Left lung (tissue), 10 donors: ENCODE results near the gene SLC12A8. TPM values are rescaled to one million over a fixed set of nuclear protein-coding genes. Genes with fewer than 3 reads are reported as not detected.

Experiments
- ATAC-seq: fragments of 200-7000 bp; cut with Tn5 transposase; one replicate; pipeline ENCODE4 v1.9.1; 2020; ENCODE audit warnings: moderate library complexity
- DNase-seq, 4 donors: peaks; one replicate each; pipeline ENCODE4 v3.0.0-alpha.2; 2013 to 2020
- H3K27ac ChIP-seq, 2 donors: fragments of 200-600 bp; sonication (generic) in 1 of 2; one replicate each; pipeline versions ENCODE4 v1.5.0 to v1.8.0; 2020 to 2021
- H3K27me3 ChIP-seq, 2 donors: fragments of 200-600 bp; sonication (generic) in 1 of 2; one replicate each; pipeline versions ENCODE4 v1.5.0 to v1.8.0; 2020 to 2021
- H3K36me3 ChIP-seq, 2 donors: fragments of 200-600 bp; sonication (generic) in 1 of 2; one replicate each; pipeline versions ENCODE4 v1.5.0 to v1.8.0; 2020 to 2021
- H3K4me1 ChIP-seq, 2 donors: fragments of 200-600 bp; one replicate each; pipeline ENCODE4 v1.8.0; 2021
- H3K4me3 ChIP-seq, 2 donors: fragments of 200-600 bp; sonication (generic) in 1 of 2; one replicate each; pipeline versions ENCODE4 v1.5.0 to v1.8.0; 2020 to 2021; ENCODE audit warnings: mild to moderate bottlenecking in 1 of 2
- H3K9me3 ChIP-seq, 2 donors: fragments of 200-600 bp; sonication (generic) in 1 of 2; one replicate each; pipeline versions ENCODE4 v1.5.0 to v1.8.0; 2020 to 2021
- intact Hi-C, 2 donors: fragments of 100-400 bp; cut with DNase I; formaldehyde crosslinking; loops; one replicate each; pipeline versions ENCODE4 v1.11.2 to v1.14.2; 2022
- polyA plus RNA-seq, 6 donors: library from polyadenylated mRNA; unstranded; fragments of 120-200 nt; gene quantifications; one replicate each; pipeline ENCODE4 v1.2.1, GENCODE V29; 2013; ENCODE audit not compliant: insufficient read length in 6 of 6
- total RNA-seq, 2 donors: library from RNA; stranded (reverse); fragmentation: NEBNext Ultra II Directional; extraction: Animal tissue kit (Norgen Biotek cat#: 25700); gene quantifications; one replicate each; pipeline ENCODE4 v1.2.1, GENCODE V29; 2021
- TF ChIP-seq, protein P1 (sequence below), 2 donors: fragments of 200-600 bp; sonication (generic) in 1 of 2; IDR thresholded peaks; one replicate each; pipeline versions ENCODE4 v1.5.0 to v1.8.0; 2021; ENCODE audit warnings: antibody characterized with exemption in 2 of 2
- donor health status: DM: no; HTN: yes; CAD: no.
- donor health status: DM: no; HTN: no; CAD: no.

Gene SLC12A8
- total and polyA plus RNA-seq, 8 donors = 1.1 to 17.1 (median 1.6) TPM

- DNase-seq = no peak
- H3K4me1 ChIP-seq = peaks cover 0 to 5% of the 10 kb centered on the region in 2 donors
- no peak for ATAC-seq
- no peak overlapping the region for H3K4me3 ChIP-seq
- no peaks in the 10 kb centered on the region for H3K27me3 ChIP-seq
- intact Hi-C loops = no loop called here
- peaks cover 0 to 5% of the 10 kb centered on the region in 2 donors for H3K9me3 ChIP-seq
- H3K36me3 ChIP-seq = no peaks in the 10 kb centered on the region
- TF ChIP-seq, protein P1, sequence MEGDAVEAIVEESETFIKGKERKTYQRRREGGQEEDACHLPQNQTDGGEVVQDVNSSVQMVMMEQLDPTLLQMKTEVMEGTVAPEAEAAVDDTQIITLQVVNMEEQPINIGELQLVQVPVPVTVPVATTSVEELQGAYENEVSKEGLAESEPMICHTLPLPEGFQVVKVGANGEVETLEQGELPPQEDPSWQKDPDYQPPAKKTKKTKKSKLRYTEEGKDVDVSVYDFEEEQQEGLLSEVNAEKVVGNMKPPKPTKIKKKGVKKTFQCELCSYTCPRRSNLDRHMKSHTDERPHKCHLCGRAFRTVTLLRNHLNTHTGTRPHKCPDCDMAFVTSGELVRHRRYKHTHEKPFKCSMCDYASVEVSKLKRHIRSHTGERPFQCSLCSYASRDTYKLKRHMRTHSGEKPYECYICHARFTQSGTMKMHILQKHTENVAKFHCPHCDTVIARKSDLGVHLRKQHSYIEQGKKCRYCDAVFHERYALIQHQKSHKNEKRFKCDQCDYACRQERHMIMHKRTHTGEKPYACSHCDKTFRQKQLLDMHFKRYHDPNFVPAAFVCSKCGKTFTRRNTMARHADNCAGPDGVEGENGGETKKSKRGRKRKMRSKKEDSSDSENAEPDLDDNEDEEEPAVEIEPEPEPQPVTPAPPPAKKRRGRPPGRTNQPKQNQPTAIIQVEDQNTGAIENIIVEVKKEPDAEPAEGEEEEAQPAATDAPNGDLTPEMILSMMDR (IDR thresholded peaks at IDR 0.05) = no peak
- no peak overlapping the region for H3K27ac ChIP-seq
Observed at GRCh38 chr3:125257536-125257935, 45.0 kb upstream of the SLC12A8 start.

DNA sequence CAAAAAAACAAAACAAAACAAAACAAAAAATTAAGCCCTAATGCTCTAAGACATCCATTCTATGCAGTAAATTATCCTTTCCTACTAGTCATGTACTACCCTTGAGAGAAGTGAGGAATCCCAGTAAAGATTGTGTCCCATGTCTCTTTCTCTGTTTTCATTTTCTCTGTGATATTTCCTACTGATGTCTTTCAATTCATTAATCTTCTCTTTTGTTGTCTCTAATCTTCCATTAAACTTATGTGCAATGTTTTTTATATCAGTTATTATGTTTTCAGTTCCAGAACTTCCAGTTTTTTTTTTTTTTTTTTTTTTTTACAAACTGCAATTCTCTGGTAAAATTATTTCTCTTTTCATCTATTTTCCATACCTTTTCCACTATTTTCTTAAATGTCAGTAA, 44.1 kb upstream of the SLC12A8 start:
- Histone ChIP-seq H3K36me3 (no peaks in the 10 kb centered on the region), H3K27ac (no peak overlapping the region), H3K9me3 (peaks cover 0 to 5% of the 10 kb centered on the region in 2 donors), H3K4me3 (no peak overlapping the region), H3K27me3 (no peaks in the 10 kb centered on the region), H3K4me1 (peaks cover 0 to 5% of the 10 kb centered on the region in 2 donors)
- ATAC-seq (no peak), DNase-seq (no peak)
- intact Hi-C loops = no loop called here
- TF ChIP-seq, protein P1 (IDR thresholded peaks at IDR 0.05) = no peak

- Histone ChIP-seq H3K9me3 (no peaks in the 10 kb centered on the region), H3K36me3 (no peaks in the 10 kb centered on the region), H3K4me3 (no peak overlapping the region), H3K4me1 (no peaks in the 10 kb centered on the region), H3K27me3 (no peaks in the 10 kb centered on the region), H3K27ac (no peak overlapping the region)
- TF ChIP-seq, protein P1 (IDR thresholded peaks at IDR 0.05) = no peak
- intact Hi-C loops = no loop called here
- no peak for DNase-seq
- peak; percentile 64 for ATAC-seq
Observed at GRCh38 chr3:125250973-125251372, 38.4 kb upstream of the SLC12A8 start.

GRCh38 chr3:125246237-125246636, 33.7 kb upstream of the SLC12A8 start:
- no peak overlapping the region for H3K4me3 ChIP-seq
- no peaks in the 10 kb centered on the region for H3K4me1 ChIP-seq
- ATAC-seq (no peak), DNase-seq (no peak)
- H3K36me3 ChIP-seq = no peaks in the 10 kb centered on the region
- H3K27ac ChIP-seq = no peak overlapping the region
- H3K27me3 ChIP-seq = no peaks in the 10 kb centered on the region
- intact Hi-C loops = no loop called here
- TF ChIP-seq, protein P1 (IDR thresholded peaks at IDR 0.05) = no peak
- H3K9me3 ChIP-seq = no peaks in the 10 kb centered on the region

GRCh38 chr3:125245521-125245920, 33.0 kb upstream of the SLC12A8 start:
- Histone ChIP-seq H3K27ac (no peak overlapping the region), H3K9me3 (no peaks in the 10 kb centered on the region), H3K4me1 (peaks cover 0 to 6% of the 10 kb centered on the region in 2 donors), H3K27me3 (no peaks in the 10 kb centered on the region), H3K36me3 (no peaks in the 10 kb centered on the region), H3K4me3 (no peak overlapping the region)
- intact Hi-C loops = no loop called here
- TF ChIP-seq, protein P1 (IDR thresholded peaks at IDR 0.05) = no peak
- no peak for ATAC-seq
- no peak for DNase-seq
